PC-3 (cell line): ENCODE data around the gene CD2AP. TPM values are rescaled to one million over a fixed set of nuclear protein-coding genes. Genes with fewer than 3 reads are reported as not detected.

Experiments used
- ATAC-seq: fragments of 200-7000 bp; cut with Tn5 transposase; 2 replicates; pipeline ENCODE4 v1.9.1; 2020; ENCODE audit warnings: mild to moderate bottlenecking, moderate library complexity
- BruUV-seq: library from RNA; stranded (reverse); fragments of 400-500 nt; replicated peaks from 2 replicates; lab custom pipeline; 2021; lab: Mats Ljungman, UMichigan
- CTCF ChIA-PET: fragments of 300-600 bp; sonication (Branson Sonifier 250); formaldehyde crosslinking; loops from one replicate; lab custom pipeline; 2022; ENCODE audit warnings: antibody characterized with exemption; lab: Charles Lee
- POLR2A ChIA-PET: fragments of 300-600 bp; sonication (Branson Sonifier 250); formaldehyde crosslinking; loops from one replicate; lab custom pipeline; 2022; ENCODE audit warnings: antibody characterized with exemption; ENCODE audit not compliant: unreplicated experiment; lab: Charles Lee
- DNase-seq: peaks from one replicate; pipeline ENCODE4 v3.0.0-alpha.2; 2015
- H2AFZ ChIP-seq: fragments of 300-600 bp; sonication (generic); 2 replicates; pipeline ENCODE4 v1.6.0; 2016; ENCODE audit warnings: antibody characterized with exemption, low read length
- H3F3A ChIP-seq: fragments of 300-600 bp; sonication (generic); one replicate; pipeline ENCODE4 v1.6.0; 2017; ENCODE audit warnings: antibody characterized with exemption, low read length, control low read depth, mild to moderate bottlenecking; ENCODE audit not compliant: unreplicated experiment
- H3K27ac ChIP-seq: fragments of 300-600 bp; sonication (generic); 2 replicates; pipeline ENCODE4 v1.5.1; 2016; ENCODE audit warnings: mild to moderate bottlenecking, low read length
- H3K27me3 ChIP-seq: fragments of 300-600 bp; sonication (generic); 2 replicates; pipeline ENCODE4 v1.6.1; 2016; ENCODE audit warnings: low read length, mixed read lengths
- H3K36me3 ChIP-seq: fragments of 300-600 bp; sonication (generic); 2 replicates; pipeline ENCODE4 v1.6.1; 2016; ENCODE audit warnings: low read depth, mixed run types, low read length, mixed read lengths
- H3K4me1 ChIP-seq: fragments of 300-600 bp; sonication (generic); 2 replicates; pipeline ENCODE4 v1.5.1; 2016; ENCODE audit warnings: low read length; ENCODE audit not compliant: insufficient read depth
- H3K4me2 ChIP-seq: fragments of 300-600 bp; sonication (generic); 2 replicates; pipeline ENCODE4 v1.6.0; 2016; ENCODE audit warnings: low read length
- H3K4me3 ChIP-seq: fragments of 300-600 bp; sonication (generic); 2 replicates; pipeline ENCODE4 v1.5.1; 2016; ENCODE audit warnings: mild to moderate bottlenecking, low read length, mixed read lengths
- H3K79me2 ChIP-seq: fragments of 300-600 bp; sonication (generic); 2 replicates; pipeline ENCODE4 v1.6.1; 2017; ENCODE audit warnings: low read length, mixed read lengths
- H3K9ac ChIP-seq: fragments of 300-600 bp; sonication (generic); 2 replicates; pipeline ENCODE4 v1.6.0; 2016; ENCODE audit warnings: mild to moderate bottlenecking, low read length
- H3K9me2 ChIP-seq: fragments of 300-600 bp; sonication (generic); replicated peaks from 2 replicates; pipeline ENCODE4 v1.6.1; 2016; ENCODE audit warnings: mixed run types, low read length, mixed read lengths
- H3K9me3 ChIP-seq: fragments of 300-600 bp; sonication (generic); 2 replicates; pipeline ENCODE4 v1.6.1; 2016; ENCODE audit warnings: low read length, mixed read lengths
- H4K20me1 ChIP-seq: fragments of 300-600 bp; sonication (generic); 2 replicates; pipeline ENCODE4 v1.6.1; 2016; ENCODE audit warnings: low read length, mixed read lengths
- EZH2 ChIP-seq: fragments of 300-600 bp; sonication (generic); IDR thresholded peaks from one replicate; pipeline ENCODE4 v1.6.1; 2017; ENCODE audit warnings: antibody characterized with exemption, mild to moderate bottlenecking, low read length; ENCODE audit not compliant: unreplicated experiment
- EZH2phosphoT487 ChIP-seq: fragments of 300-600 bp; sonication (generic); IDR thresholded peaks from 2 replicates; pipeline ENCODE4 v1.6.1; 2018; ENCODE audit warnings: mild to moderate bottlenecking, antibody characterized with exemption, low read length, borderline replicate concordance
- intact Hi-C: fragments of 100-400 bp; cut with micrococcal nuclease; formaldehyde crosslinking; loops from 2 replicates; pipeline ENCODE4 v1.9.0; 2023
- total RNA-seq: library from RNA; depleted of rRNA; stranded (reverse); fragments of >200 nt; gene quantifications from 2 replicates; pipeline ENCODE4 v1.2.3, GENCODE V29; 2014
- TF ChIP-seq, protein P1 (sequence below): fragments of 300-600 bp; sonication (generic); conservative IDR thresholded peaks from 2 replicates; pipeline ENCODE4 v1.5.1; 2017; ENCODE audit warnings: antibody characterized with exemption, low read depth, mild to moderate bottlenecking, low read length

Gene CD2AP
- total RNA-seq, 1 experiment from 2014 or later, result 16.2 TPM

DNA sequence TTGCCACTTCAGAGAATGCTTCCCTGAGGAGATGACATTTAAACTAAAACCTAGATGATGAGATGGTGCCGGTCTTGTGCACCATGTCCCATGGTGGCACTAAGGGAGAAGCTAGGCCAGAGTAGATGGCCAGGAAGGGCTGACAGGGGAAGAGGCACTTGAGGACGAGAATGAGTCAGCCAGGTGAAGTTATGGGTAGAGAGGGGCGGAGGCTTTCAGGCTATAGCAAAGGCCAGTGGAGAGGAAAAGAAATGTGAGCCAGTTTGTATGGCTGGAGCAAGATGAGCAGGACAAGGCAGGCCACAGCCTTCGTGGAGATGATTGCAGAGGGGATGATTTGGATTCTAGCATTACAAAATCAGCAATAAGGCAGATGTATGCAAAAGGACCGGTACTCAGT is 176.1 kb downstream of the CD2AP start:
- no peak overlapping the region for H2AFZ ChIP-seq
- H3K9me3 ChIP-seq, result no peaks in the 10 kb centered on the region
- CTCF ChIA-PET, result no interaction called here
- BruUV-seq, result no TSS peak
- DNase-seq, result peak; percentile 58
- H3K27me3 ChIP-seq, result no peaks in the 10 kb centered on the region
- H3K27ac ChIP-seq, result no peak overlapping the region
- no peak overlapping the region for H3K9ac ChIP-seq
- no peaks in the 10 kb centered on the region for H3K9me2 ChIP-seq
- H3K4me3 ChIP-seq, result no peak overlapping the region
- H4K20me1 ChIP-seq, result no peaks in the 10 kb centered on the region
- no peaks in the 10 kb centered on the region for H3F3A ChIP-seq
- no peak for ATAC-seq
- intact Hi-C loops, result loop anchor here (5.0 kb wide), 1 partner anchor 44 kb away; the partner anchor contains the start of gene ADGRF4
- H3K4me2 ChIP-seq, result no peak overlapping the region
- H3K4me1 ChIP-seq, result peaks cover 50% of the 10 kb centered on the region
- POLR2A ChIA-PET, result no interaction called here
- no peaks in the 10 kb centered on the region for H3K79me2 ChIP-seq
- H3K36me3 ChIP-seq, result no peaks in the 10 kb centered on the region
- TF ChIP-seq EZH2phosphoT487, result no peak
- TF ChIP-seq, protein P1, sequence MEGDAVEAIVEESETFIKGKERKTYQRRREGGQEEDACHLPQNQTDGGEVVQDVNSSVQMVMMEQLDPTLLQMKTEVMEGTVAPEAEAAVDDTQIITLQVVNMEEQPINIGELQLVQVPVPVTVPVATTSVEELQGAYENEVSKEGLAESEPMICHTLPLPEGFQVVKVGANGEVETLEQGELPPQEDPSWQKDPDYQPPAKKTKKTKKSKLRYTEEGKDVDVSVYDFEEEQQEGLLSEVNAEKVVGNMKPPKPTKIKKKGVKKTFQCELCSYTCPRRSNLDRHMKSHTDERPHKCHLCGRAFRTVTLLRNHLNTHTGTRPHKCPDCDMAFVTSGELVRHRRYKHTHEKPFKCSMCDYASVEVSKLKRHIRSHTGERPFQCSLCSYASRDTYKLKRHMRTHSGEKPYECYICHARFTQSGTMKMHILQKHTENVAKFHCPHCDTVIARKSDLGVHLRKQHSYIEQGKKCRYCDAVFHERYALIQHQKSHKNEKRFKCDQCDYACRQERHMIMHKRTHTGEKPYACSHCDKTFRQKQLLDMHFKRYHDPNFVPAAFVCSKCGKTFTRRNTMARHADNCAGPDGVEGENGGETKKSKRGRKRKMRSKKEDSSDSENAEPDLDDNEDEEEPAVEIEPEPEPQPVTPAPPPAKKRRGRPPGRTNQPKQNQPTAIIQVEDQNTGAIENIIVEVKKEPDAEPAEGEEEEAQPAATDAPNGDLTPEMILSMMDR, result no peak
- TF ChIP-seq EZH2, result no peak

DNA sequence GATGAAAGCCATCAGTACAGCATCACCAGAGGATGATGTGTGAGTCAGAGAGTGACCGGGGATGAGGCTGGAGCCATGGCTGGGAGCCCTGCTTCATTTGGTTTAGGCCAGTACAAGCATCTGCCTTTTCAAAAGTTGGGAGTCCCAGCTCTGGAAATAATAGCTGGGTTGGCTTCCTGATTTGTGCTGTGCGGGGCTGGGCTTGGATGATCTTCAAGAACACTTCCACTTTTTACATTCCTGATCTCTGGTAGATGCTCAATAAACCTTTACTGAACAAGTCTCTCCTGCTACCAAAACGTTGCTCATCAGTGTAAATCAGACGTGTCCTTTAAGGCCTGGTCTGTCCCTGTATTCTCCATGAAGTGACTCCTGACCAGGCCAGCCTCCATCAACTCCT is 176.7 kb downstream of the CD2AP start:
- Histone ChIP-seq H3K27me3 (no peaks in the 10 kb centered on the region), H3K9me2 (no peaks in the 10 kb centered on the region), H3K4me1 (peaks cover 50% of the 10 kb centered on the region), H3F3A (no peaks in the 10 kb centered on the region), H3K79me2 (no peaks in the 10 kb centered on the region), H3K36me3 (no peaks in the 10 kb centered on the region), H4K20me1 (no peaks in the 10 kb centered on the region), H2AFZ (no peak overlapping the region), H3K27ac (no peak overlapping the region), H3K4me2 (no peak overlapping the region), H3K9ac (no peak overlapping the region), H3K4me3 (no peak overlapping the region), H3K9me3 (no peaks in the 10 kb centered on the region)
- TF ChIP-seq, protein P1, result no peak
- no peak for TF ChIP-seq EZH2phosphoT487
- no peak for TF ChIP-seq EZH2
- DNase-seq, result peak; percentile 23
- BruUV-seq, result no TSS peak
- no peak for ATAC-seq
- ChIA-PET POLR2A (no interaction called here), CTCF (no interaction called here)
- intact Hi-C loops, result loop anchor here (5.0 kb wide), 1 partner anchor 43 kb away; the partner anchor contains the start of gene ADGRF4

GRCh38 chr6:47655719-47656595 is 178.4 kb downstream of the CD2AP start:
- no peaks in the 10 kb centered on the region for H3F3A ChIP-seq
- peak overlapping the region; percentile 63 for H2AFZ ChIP-seq
- DNase-seq (peak; percentile 91), ATAC-seq (peak; percentile 97)
- H3K4me1 ChIP-seq, result peaks cover 40% of the 10 kb centered on the region
- CTCF ChIA-PET, result interaction anchor here (0.6 to 1.0 kb wide), 2 partner anchors 24 to 241 kb away, joined by 3 to 9 read pairs; no protein-coding TSS in a partner anchor
- H3K79me2 ChIP-seq, result no peaks in the 10 kb centered on the region
- no peak overlapping the region for H3K9ac ChIP-seq
- peak overlapping the region; percentile 57 for H3K27ac ChIP-seq
- POLR2A ChIA-PET, result no interaction called here
- H3K9me2 ChIP-seq, result no peaks in the 10 kb centered on the region
- H3K4me2 ChIP-seq, result peak overlapping the region; percentile 43
- intact Hi-C loops, result loop anchor here (2.0 kb wide), 1 partner anchor 73 kb away; no protein-coding TSS in a partner anchor
- H3K9me3 ChIP-seq, result no peaks in the 10 kb centered on the region
- BruUV-seq, result no TSS peak
- no peaks in the 10 kb centered on the region for H4K20me1 ChIP-seq
- no peaks in the 10 kb centered on the region for H3K27me3 ChIP-seq
- no peak overlapping the region for H3K4me3 ChIP-seq
- TF ChIP-seq, protein P1, result no peak
- no peak for TF ChIP-seq EZH2phosphoT487
- no peak for TF ChIP-seq EZH2
- no peaks in the 10 kb centered on the region for H3K36me3 ChIP-seq
